Neutrophil (primary cell): Measurements from ENCODE around the gene NUF2.

Source experiments
- H3K27ac ChIP-seq: fragments of 200-600 bp; sonication (generic); 2 replicates; pipeline ENCODE4 v1.5.1; 2016; ENCODE audit warnings: mild to moderate bottlenecking, moderate library complexity
- H3K27me3 ChIP-seq: fragments of 200-600 bp; sonication (generic); 2 replicates; pipeline ENCODE4 v1.6.0; 2016; ENCODE audit warnings: mild to moderate bottlenecking
- H3K36me3 ChIP-seq: fragments of 200-600 bp; sonication (generic); 2 replicates; pipeline ENCODE4 v1.5.1; 2017
- H3K4me1 ChIP-seq, 2 experiments: fragments of 200-600 bp in 1 of 2; sonication (generic) in 1 of 2; 1 replicate in 1 of 2; 2 replicates in 1 of 2; pipeline versions ENCODE4 v1.5.1 to v1.6.1; 2013 to 2016; ENCODE audit warnings: low read depth in 1 of 2, low read length in 1 of 2, mild to moderate bottlenecking in 1 of 2, moderate library complexity in 1 of 2; ENCODE audit not compliant: control insufficient read depth in 1 of 2, insufficient read depth in 1 of 2
- H3K4me3 ChIP-seq, 2 experiments: fragments of 200-600 bp in 1 of 2; sonication (generic) in 1 of 2; 1 replicate in 1 of 2; 2 replicates in 1 of 2; pipeline ENCODE4 v1.5.1; 2013 to 2016; ENCODE audit warnings: low read depth in 1 of 2, low read length in 1 of 2, mild to moderate bottlenecking in 1 of 2, moderate library complexity in 1 of 2
- H3K9me3 ChIP-seq: fragments of 200-600 bp; sonication (generic); 2 replicates; pipeline ENCODE4 v1.5.1; 2016
- TF ChIP-seq, protein P1 (sequence below): fragments of 200-600 bp; sonication (generic); IDR thresholded peaks from 2 replicates; pipeline ENCODE4 v1.5.1; 2016; ENCODE audit warnings: antibody characterized with exemption

NUF2 gene

DNA sequence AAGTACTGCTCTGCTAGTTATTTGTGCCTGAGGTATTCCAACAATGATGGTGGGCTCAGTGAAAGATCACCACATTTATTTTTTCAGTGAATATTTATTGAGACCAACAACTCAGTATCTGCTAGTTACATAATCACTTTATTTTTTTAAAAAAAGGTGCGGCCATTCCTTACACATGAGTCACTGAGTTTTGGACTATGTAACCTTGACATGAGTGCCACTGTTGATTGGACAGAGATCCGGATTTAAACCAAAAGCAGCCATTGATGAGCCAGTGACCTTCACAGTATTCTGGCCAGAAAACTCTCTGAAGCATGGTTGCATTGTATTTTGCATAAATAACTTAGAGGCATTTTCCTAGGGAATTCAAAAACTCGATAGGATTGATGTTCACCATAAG is 79.5 kb downstream of the NUF2 start:
- no peaks in the 10 kb centered on the region for H3K4me1 ChIP-seq
- no peaks in the 10 kb centered on the region for H3K27me3 ChIP-seq
- H3K9me3 ChIP-seq, result no peaks in the 10 kb centered on the region
- H3K4me3 ChIP-seq, result no peak overlapping the region
- no peak overlapping the region for H3K27ac ChIP-seq
- TF ChIP-seq, protein P1, sequence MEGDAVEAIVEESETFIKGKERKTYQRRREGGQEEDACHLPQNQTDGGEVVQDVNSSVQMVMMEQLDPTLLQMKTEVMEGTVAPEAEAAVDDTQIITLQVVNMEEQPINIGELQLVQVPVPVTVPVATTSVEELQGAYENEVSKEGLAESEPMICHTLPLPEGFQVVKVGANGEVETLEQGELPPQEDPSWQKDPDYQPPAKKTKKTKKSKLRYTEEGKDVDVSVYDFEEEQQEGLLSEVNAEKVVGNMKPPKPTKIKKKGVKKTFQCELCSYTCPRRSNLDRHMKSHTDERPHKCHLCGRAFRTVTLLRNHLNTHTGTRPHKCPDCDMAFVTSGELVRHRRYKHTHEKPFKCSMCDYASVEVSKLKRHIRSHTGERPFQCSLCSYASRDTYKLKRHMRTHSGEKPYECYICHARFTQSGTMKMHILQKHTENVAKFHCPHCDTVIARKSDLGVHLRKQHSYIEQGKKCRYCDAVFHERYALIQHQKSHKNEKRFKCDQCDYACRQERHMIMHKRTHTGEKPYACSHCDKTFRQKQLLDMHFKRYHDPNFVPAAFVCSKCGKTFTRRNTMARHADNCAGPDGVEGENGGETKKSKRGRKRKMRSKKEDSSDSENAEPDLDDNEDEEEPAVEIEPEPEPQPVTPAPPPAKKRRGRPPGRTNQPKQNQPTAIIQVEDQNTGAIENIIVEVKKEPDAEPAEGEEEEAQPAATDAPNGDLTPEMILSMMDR, result no peak
- no peaks in the 10 kb centered on the region for H3K36me3 ChIP-seq
